Smooth muscle cell (in vitro differentiated cells): ENCODE data around the gene FOXP4. TPM values are rescaled to one million over a fixed set of nuclear protein-coding genes. Genes with fewer than 3 reads are reported as not detected.
A peak's percentile ranks its signal among the peaks of the same experiment; 100 is the strongest.

Experiments used
- DNase-seq: peaks from one replicate; lab custom pipeline; 2025; ENCODE audit not compliant: unreplicated experiment; lab: John Stamatoyannopoulos, UW
- H2AFZ ChIP-seq: fragments of 200-600 bp; sonication (generic); 2 replicates; pipeline ENCODE4 v1.6.0; 2016; ENCODE audit warnings: antibody characterized with exemption, low read depth, mild to moderate bottlenecking
- H3F3A ChIP-seq: fragments of 200-600 bp; sonication (generic); 2 replicates; pipeline ENCODE4 v1.6.0; 2017; ENCODE audit warnings: antibody characterized with exemption, low read depth
- H3K27ac ChIP-seq: fragments of 200-600 bp; sonication (generic); 2 replicates; pipeline ENCODE4 v1.5.1; 2016; ENCODE audit warnings: low read depth, mild to moderate bottlenecking
- H3K27me3 ChIP-seq: fragments of 200-600 bp; sonication (generic); 2 replicates; pipeline ENCODE4 v1.6.1; 2016; ENCODE audit warnings: low read depth, mild to moderate bottlenecking
- H3K36me3 ChIP-seq: fragments of 200-600 bp; sonication (generic); 2 replicates; pipeline ENCODE4 v1.5.1; 2016; ENCODE audit warnings: low read depth
- H3K4me1 ChIP-seq: fragments of 200-600 bp; sonication (generic); 2 replicates; pipeline ENCODE4 v1.5.1; 2016; ENCODE audit warnings: low read depth
- H3K4me2 ChIP-seq: fragments of 200-600 bp; sonication (generic); 2 replicates; pipeline ENCODE4 v1.6.0; 2016; ENCODE audit warnings: mild to moderate bottlenecking
- H3K4me3 ChIP-seq: fragments of 200-600 bp; sonication (generic); 2 replicates; pipeline ENCODE4 v1.5.1; 2016; ENCODE audit warnings: mild to moderate bottlenecking
- H3K79me2 ChIP-seq: fragments of 200-600 bp; sonication (generic); 2 replicates; pipeline ENCODE4 v1.6.0; 2016; ENCODE audit warnings: low read depth, mild to moderate bottlenecking
- H3K9ac ChIP-seq: fragments of 200-600 bp; sonication (generic); 2 replicates; pipeline ENCODE4 v1.6.0; 2016; ENCODE audit warnings: low read depth
- H3K9me3 ChIP-seq: fragments of 200-600 bp; sonication (generic); replicated peaks from 2 replicates; pipeline ENCODE4 v1.5.1; 2016; ENCODE audit warnings: low read depth
- H4K20me1 ChIP-seq: fragments of 200-600 bp; sonication (generic); 2 replicates; pipeline ENCODE4 v1.6.0; 2016; ENCODE audit warnings: low read depth
- CTCF ChIP-seq: fragments of 200-600 bp; sonication (generic); IDR thresholded peaks from 2 replicates; pipeline ENCODE4 v1.5.1; 2017; ENCODE audit warnings: borderline replicate concordance, mild to moderate bottlenecking, antibody characterized with exemption; ENCODE audit not compliant: insufficient read depth, poor library complexity, severe bottlenecking
- WGBS: methylation state at CpG from one replicate; pipeline ENCODE4 v1.1.7; 2016; ENCODE audit warnings: low lambda C conversion rate; 5-methylcytosine and 5-hydroxymethylcytosine counted together
- polyA plus RNA-seq: library from polyadenylated mRNA; unstranded; fragments of >200 nt; fragmentation: Nextera tagmentation; extraction: Ambion mirVana; gene quantifications from 2 replicates; pipeline ENCODE4 v1.2.1, GENCODE V29; 2016
- total RNA-seq: library from RNA; depleted of rRNA; stranded (reverse); fragments of >200 nt; gene quantifications from 2 replicates; pipeline ENCODE4 v1.2.3, GENCODE V29; 2014

Gene FOXP4
- total and polyA plus RNA-seq, 2 experiments from 2014 or later: 5.3 to 31.9 TPM

GRCh38 chr6:41576667-41577066 is 30.5 kb downstream of the FOXP4 start:
- no peaks in the 10 kb centered on the region for H3K9me3 ChIP-seq
- peaks cover 5% of the 10 kb centered on the region for H4K20me1 ChIP-seq
- no peaks in the 10 kb centered on the region for H3K36me3 ChIP-seq
- no peak overlapping the region for H3K4me2 ChIP-seq
- H3K79me2 ChIP-seq: peaks cover 6% of the 10 kb centered on the region
- peaks cover 24% of the 10 kb centered on the region for H3F3A ChIP-seq
- H2AFZ ChIP-seq: no peak overlapping the region
- no peak overlapping the region for H3K4me3 ChIP-seq
- no peak overlapping the region for H3K9ac ChIP-seq
- no peaks in the 10 kb centered on the region for H3K27me3 ChIP-seq
- WGBS: 71% methylated on average over 4 of the region's 4 CpGs
- no peak overlapping the region for H3K27ac ChIP-seq
- no peak for DNase-seq
- no peak for TF ChIP-seq CTCF
- H3K4me1 ChIP-seq: peaks cover 61% of the 10 kb centered on the region

GRCh38 chr6:41577356-41578216 is 31.4 kb downstream of the FOXP4 start:
- H3K9me3 ChIP-seq: no peaks in the 10 kb centered on the region
- peak overlapping the region; percentile 80 for H3K4me2 ChIP-seq
- peaks cover 52% of the 10 kb centered on the region for H3K4me1 ChIP-seq
- peak overlapping the region; percentile 71 for H3K27ac ChIP-seq
- no peak overlapping the region for H2AFZ ChIP-seq
- H3K9ac ChIP-seq: no peak overlapping the region
- no peak overlapping the region for H3K4me3 ChIP-seq
- H3F3A ChIP-seq: peaks cover 24% of the 10 kb centered on the region
- no peaks in the 10 kb centered on the region for H3K27me3 ChIP-seq
- WGBS: 43% methylated on average over 5 of the region's 5 CpGs
- H3K36me3 ChIP-seq: no peaks in the 10 kb centered on the region
- no peak for DNase-seq
- peaks cover 6% of the 10 kb centered on the region for H3K79me2 ChIP-seq
- peaks cover 3% of the 10 kb centered on the region for H4K20me1 ChIP-seq
- no peak for TF ChIP-seq CTCF

GRCh38 chr6:41578217-41579087 is 32.3 kb downstream of the FOXP4 start:
- H3K9ac ChIP-seq: no peak overlapping the region
- 5% methylated on average over 9 of the region's 10 CpGs for WGBS
- peaks cover 24% of the 10 kb centered on the region for H3F3A ChIP-seq
- H3K4me1 ChIP-seq: peaks cover 44% of the 10 kb centered on the region
- peaks cover 3% of the 10 kb centered on the region for H4K20me1 ChIP-seq
- H3K9me3 ChIP-seq: no peaks in the 10 kb centered on the region
- H3K4me3 ChIP-seq: no peak overlapping the region
- H2AFZ ChIP-seq: no peak overlapping the region
- TF ChIP-seq CTCF: no peak
- peaks cover 6% of the 10 kb centered on the region for H3K79me2 ChIP-seq
- H3K4me2 ChIP-seq: peak overlapping the region; percentile 80
- H3K27me3 ChIP-seq: no peaks in the 10 kb centered on the region
- no peaks in the 10 kb centered on the region for H3K36me3 ChIP-seq
- peak overlapping the region; percentile 71 for H3K27ac ChIP-seq
- no peak for DNase-seq
